GM12864 (cell line): Measurements from ENCODE around the gene CAMK2B.

Source experiments
- DNase-seq: peaks from one replicate; pipeline ENCODE4 v3.0.0-alpha.2; 2011; ENCODE audit warnings: low read depth
- H3K4me3 ChIP-seq: 2 replicates; pipeline ENCODE4 v1.5.1; 2011; ENCODE audit warnings: mild to moderate bottlenecking, low read depth, low read length, control low read depth
- TF ChIP-seq, protein P1 (sequence below): IDR thresholded peaks from 2 replicates; pipeline ENCODE4 v1.5.1; 2011; ENCODE audit warnings: low read depth, mild to moderate bottlenecking, moderate library complexity, low read length, control low read depth, inconsistent platforms; ENCODE audit errors: missing control alignments

Gene CAMK2B

DNA sequence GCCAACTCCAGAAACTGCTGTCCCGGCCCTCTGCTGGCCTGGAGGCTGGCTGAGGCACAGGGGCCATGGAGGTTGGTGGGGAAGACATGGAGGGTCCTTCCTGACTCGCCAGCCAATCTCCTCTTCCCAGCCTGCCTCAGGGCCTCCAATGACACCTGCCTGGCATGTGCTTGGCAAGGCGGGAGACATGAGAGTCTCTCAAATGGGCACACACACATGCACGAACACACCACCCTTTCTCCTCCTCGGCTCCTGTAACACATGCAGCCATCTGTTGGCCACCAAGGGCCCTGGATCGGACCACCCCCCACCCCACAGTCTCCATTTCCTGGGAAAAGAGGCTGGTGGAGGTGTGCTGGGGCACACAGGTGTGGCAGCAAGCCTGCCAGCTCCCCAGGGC is 68.2 kb downstream of the CAMK2B start:
- TF ChIP-seq, protein P1, sequence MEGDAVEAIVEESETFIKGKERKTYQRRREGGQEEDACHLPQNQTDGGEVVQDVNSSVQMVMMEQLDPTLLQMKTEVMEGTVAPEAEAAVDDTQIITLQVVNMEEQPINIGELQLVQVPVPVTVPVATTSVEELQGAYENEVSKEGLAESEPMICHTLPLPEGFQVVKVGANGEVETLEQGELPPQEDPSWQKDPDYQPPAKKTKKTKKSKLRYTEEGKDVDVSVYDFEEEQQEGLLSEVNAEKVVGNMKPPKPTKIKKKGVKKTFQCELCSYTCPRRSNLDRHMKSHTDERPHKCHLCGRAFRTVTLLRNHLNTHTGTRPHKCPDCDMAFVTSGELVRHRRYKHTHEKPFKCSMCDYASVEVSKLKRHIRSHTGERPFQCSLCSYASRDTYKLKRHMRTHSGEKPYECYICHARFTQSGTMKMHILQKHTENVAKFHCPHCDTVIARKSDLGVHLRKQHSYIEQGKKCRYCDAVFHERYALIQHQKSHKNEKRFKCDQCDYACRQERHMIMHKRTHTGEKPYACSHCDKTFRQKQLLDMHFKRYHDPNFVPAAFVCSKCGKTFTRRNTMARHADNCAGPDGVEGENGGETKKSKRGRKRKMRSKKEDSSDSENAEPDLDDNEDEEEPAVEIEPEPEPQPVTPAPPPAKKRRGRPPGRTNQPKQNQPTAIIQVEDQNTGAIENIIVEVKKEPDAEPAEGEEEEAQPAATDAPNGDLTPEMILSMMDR = no peak
- H3K4me3 ChIP-seq = no peak overlapping the region
- no peak for DNase-seq

DNA sequence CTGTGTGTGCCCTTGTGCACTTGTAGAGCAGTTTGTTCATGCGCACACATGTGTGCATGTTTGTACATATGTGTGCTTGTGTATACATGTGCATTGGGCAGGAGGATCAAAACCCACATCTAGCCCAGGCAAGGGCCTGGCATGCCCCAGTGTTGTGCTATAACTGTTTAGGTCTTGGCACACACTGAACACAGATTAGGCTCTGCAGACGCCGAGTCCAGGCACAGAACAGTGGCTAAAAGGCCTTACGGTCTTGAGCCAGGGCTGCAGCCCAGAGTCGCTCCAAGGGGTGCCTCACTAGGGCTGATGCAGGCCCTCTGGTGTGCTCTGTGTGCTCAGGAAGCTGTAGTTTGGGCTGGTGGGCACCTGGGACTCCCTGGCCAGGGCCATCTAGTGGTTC is 68.9 kb downstream of the CAMK2B start:
- TF ChIP-seq, protein P1 = no peak
- no peak for DNase-seq
- no peak overlapping the region for H3K4me3 ChIP-seq

DNA sequence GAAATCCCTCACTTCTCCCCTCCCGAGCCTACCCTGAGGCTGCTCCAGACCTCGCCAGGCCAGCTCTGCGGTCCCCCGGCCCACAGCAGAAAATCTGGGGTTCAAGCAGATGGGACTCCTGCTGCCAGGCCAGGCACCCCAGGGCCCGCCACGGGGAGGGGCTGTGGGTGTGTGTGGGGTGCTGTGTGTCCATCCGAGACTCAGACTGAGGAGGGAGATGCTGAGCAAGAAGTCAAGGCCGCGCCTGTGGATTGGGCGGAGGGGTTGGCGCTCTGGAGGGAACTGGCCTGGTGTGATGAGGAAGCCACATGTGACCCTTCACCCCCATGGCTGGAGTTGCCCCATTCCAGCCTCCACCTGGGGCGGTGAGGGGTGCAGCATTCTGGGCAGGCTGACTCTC is 73.5 kb downstream of the CAMK2B start:
- no peak for DNase-seq
- no peak overlapping the region for H3K4me3 ChIP-seq
- TF ChIP-seq, protein P1 = no peak

DNA sequence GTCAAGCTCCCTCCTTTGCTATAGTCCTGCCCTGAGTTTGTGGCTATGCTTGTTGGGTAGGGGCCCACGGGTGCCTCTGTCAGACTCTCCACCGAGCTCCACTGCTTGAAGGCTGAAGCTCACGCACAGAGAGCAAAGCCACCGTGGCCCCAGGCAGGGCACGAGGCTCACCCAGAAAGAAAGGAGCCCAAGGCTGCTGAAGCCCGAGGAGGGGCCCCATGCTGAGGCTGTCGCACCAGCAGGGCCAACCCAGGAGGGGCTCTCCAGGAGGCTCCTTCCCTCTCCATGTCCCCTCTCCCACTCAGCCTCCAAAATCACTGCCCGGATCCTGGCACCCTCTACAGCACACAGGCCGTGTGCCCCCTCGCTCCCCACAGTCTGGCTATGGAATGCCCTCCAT is 74.1 kb downstream of the CAMK2B start:
- no peak overlapping the region for H3K4me3 ChIP-seq
- DNase-seq = no peak
- TF ChIP-seq, protein P1 = no peak

DNA sequence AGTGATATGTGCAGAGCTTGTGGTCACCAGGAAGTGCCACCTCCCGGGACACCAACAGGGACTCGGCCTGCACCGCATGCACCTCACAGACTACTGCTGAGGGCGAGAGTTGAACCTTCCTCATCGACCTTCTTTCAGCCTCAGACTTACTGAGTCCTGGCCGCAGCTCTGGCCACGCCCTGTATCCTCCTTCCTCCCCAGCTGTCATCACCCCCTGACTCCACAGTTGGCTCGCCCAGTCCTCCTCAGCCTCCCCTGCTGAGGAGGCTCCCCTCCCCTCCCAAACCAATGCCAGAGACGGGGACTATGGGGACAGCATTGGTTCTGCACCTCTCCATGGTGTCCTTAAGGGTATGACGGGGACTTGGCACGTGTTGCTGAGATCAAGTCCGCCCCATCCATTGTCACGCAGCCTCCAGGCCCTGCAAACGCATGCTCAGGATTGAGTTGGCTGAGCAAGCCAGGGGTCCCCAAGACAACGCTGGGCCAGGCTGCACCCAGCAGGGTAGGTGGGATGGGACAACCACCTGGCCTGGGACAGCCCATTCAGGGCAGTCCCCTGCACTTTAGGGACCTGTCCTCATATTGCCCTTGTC is 75.7 kb downstream of the CAMK2B start:
- H3K4me3 ChIP-seq = no peak overlapping the region
- TF ChIP-seq, protein P1 = no peak
- no peak for DNase-seq

DNA sequence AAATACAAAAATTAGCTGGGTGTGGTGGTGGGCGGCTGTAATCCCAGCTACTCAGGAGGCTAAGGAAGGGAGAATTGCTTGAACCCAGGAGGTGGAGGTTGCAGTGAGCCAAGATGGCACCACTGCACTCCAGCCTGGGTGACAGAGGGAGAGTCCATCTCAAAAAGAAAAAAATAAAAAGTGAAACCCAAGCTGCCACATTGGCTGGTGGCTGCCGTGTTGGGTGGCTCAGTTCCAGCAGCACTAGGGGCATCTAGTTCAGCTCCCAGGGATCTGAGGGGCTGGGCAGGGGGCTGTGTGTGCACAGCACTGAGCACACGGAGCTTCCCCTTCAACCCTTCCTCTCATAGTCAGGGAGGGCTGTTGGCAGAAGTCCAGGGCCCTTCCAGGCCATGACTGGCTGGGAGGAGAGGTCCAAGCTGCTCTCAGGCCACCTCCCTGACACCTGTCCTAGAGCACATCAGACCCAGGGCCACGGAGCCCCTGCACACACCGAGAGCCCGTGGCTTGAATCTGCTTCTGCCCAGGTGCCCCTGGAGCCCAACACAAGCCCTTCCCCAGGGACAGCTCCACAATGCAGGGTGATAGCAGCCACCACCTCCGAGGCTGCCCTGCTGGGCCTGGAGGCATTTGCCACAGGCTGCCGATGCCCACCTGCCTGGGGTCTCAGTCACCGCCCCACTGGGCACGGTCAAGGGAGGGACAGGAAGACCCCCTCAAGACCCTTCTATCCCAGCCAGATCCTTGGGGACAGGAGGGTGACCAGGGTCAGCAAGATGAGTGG is 77.3 kb downstream of the CAMK2B start:
- TF ChIP-seq, protein P1 = no peak
- no peak for DNase-seq
- H3K4me3 ChIP-seq = no peak overlapping the region
